Suppressor macrophage treated with lipopolysaccharide for 4 hours (primary cell): ENCODE results near the gene USP17L30.
"Not testable (repeated sequence)": the region's sequence is repeated elsewhere in the genome, so short reads cannot be mapped to it uniquely, and the experiment has no call there.

Experiments
- DNase-seq: peaks from one replicate; pipeline ENCODE4 v3.0.0-alpha.2; 2020

USP17L30 gene, protein sequence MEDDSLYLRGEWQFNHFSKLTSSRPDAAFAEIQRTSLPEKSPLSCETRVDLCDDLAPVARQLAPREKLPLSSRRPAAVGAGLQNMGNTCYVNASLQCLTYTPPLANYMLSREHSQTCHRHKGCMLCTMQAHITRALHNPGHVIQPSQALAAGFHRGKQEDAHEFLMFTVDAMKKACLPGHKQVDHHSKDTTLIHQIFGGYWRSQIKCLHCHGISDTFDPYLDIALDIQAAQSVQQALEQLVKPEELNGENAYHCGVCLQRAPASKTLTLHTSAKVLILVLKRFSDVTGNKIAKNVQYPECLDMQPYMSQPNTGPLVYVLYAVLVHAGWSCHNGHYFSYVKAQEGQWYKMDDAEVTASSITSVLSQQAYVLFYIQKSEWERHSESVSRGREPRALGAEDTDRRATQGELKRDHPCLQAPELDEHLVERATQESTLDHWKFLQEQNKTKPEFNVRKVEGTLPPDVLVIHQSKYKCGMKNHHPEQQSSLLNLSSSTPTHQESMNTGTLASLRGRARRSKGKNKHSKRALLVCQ

DNA sequence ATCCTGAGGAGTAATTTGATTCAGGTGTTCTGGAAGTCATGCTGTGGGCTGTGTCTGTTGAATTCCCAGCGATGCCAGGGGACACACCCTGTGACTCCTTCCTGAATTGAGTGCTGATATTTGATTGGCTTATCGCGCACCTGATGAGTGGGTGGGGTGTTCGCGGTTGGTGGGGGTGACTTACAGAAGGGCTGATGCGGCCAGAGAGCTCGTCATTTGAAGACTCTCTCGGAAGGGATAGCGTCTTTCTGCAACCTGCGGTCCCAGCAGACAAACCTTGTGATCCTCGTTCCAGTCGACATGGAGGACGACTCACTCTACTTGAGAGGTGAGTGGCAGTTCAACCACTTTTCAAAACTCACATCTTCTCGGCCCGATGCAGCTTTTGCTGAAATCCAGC is at the start of gene USP17L30:
Gene USP17L30, plus strand, starts transcription at position 301 of the 400 bp plus-strand sequence. Its CDS starts 0 bp downstream, at position 301.
- not testable (repeated sequence) for DNase-seq

DNA sequence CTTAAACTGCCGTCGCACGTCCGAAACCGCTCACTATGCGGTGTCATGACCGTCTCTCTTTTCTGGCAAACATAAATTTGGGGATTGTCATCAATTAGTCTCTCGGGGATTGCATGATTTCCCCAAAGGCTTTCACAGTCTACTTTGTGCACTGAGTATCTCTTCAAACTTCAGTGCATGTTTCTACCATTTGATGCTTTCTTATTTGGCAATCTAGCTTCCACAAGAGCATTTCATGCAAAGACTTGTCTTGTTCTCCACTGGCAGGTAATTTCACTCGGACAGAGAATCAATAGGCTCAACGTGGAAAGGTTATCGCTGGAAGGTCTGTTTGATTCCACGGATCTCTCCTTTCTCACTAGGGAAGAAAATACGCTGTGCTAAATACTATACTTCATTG is 38.7 kb upstream of the USP17L30 start:
- DNase-seq: not testable (repeated sequence)

DNA sequence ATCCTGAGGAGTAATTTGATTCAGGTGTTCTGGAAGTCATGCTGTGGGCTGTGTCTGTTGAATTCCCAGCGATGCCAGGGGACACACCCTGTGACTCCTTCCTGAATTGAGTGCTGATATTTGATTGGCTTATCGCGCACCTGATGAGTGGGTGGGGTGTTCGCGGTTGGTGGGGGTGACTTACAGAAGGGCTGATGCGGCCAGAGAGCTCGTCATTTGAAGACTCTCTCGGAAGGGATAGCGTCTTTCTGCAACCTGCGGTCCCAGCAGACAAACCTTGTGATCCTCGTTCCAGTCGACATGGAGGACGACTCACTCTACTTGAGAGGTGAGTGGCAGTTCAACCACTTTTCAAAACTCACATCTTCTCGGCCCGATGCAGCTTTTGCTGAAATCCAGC is 38.1 kb upstream of the USP17L30 start, which contains the start of gene USP17L24:
Gene USP17L24, plus strand, starts transcription at position 301 of the 400 bp plus-strand sequence. Its CDS starts 0 bp downstream, at position 301.
- DNase-seq: not testable (repeated sequence)

DNA sequence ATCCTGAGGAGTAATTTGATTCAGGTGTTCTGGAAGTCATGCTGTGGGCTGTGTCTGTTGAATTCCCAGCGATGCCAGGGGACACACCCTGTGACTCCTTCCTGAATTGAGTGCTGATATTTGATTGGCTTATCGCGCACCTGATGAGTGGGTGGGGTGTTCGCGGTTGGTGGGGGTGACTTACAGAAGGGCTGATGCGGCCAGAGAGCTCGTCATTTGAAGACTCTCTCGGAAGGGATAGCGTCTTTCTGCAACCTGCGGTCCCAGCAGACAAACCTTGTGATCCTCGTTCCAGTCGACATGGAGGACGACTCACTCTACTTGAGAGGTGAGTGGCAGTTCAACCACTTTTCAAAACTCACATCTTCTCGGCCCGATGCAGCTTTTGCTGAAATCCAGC is 33.3 kb upstream of the USP17L30 start, which contains the start of gene USP17L25:
Gene USP17L25, plus strand, starts transcription at position 301 of the 400 bp plus-strand sequence. Its CDS starts 0 bp downstream, at position 301.
- not testable (repeated sequence) for DNase-seq

DNA sequence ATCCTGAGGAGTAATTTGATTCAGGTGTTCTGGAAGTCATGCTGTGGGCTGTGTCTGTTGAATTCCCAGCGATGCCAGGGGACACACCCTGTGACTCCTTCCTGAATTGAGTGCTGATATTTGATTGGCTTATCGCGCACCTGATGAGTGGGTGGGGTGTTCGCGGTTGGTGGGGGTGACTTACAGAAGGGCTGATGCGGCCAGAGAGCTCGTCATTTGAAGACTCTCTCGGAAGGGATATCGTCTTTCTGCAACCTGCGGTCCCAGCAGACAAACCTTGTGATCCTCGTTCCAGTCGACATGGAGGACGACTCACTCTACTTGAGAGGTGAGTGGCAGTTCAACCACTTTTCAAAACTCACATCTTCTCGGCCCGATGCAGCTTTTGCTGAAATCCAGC is 28.6 kb upstream of the USP17L30 start, which contains the start of gene USP17L26:
Gene USP17L26, plus strand, starts transcription at position 301 of the 400 bp plus-strand sequence. Its CDS starts 0 bp downstream, at position 301.
- DNase-seq: not testable (repeated sequence)

DNA sequence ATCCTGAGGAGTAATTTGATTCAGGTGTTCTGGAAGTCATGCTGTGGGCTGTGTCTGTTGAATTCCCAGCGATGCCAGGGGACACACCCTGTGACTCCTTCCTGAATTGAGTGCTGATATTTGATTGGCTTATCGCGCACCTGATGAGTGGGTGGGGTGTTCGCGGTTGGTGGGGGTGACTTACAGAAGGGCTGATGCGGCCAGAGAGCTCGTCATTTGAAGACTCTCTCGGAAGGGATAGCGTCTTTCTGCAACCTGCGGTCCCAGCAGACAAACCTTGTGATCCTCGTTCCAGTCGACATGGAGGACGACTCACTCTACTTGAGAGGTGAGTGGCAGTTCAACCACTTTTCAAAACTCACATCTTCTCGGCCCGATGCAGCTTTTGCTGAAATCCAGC is 23.8 kb upstream of the USP17L30 start, which contains the start of gene USP17L5:
Gene USP17L5, plus strand, starts transcription at position 301 of the 400 bp plus-strand sequence. Its CDS starts 0 bp downstream, at position 301.
- not testable (repeated sequence) for DNase-seq

DNA sequence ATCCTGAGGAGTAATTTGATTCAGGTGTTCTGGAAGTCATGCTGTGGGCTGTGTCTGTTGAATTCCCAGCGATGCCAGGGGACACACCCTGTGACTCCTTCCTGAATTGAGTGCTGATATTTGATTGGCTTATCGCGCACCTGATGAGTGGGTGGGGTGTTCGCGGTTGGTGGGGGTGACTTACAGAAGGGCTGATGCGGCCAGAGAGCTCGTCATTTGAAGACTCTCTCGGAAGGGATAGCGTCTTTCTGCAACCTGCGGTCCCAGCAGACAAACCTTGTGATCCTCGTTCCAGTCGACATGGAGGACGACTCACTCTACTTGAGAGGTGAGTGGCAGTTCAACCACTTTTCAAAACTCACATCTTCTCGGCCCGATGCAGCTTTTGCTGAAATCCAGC is 19.1 kb upstream of the USP17L30 start, which contains the start of gene USP17L27:
Gene USP17L27, plus strand, starts transcription at position 301 of the 400 bp plus-strand sequence. Its CDS starts 0 bp downstream, at position 301.
- not testable (repeated sequence) for DNase-seq

DNA sequence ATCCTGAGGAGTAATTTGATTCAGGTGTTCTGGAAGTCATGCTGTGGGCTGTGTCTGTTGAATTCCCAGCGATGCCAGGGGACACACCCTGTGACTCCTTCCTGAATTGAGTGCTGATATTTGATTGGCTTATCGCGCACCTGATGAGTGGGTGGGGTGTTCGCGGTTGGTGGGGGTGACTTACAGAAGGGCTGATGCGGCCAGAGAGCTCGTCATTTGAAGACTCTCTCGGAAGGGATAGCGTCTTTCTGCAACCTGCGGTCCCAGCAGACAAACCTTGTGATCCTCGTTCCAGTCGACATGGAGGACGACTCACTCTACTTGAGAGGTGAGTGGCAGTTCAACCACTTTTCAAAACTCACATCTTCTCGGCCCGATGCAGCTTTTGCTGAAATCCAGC is 14.3 kb upstream of the USP17L30 start, which contains the start of gene USP17L28:
Gene USP17L28, plus strand, starts transcription at position 301 of the 400 bp plus-strand sequence. Its CDS starts 0 bp downstream, at position 301.
- not testable (repeated sequence) for DNase-seq

DNA sequence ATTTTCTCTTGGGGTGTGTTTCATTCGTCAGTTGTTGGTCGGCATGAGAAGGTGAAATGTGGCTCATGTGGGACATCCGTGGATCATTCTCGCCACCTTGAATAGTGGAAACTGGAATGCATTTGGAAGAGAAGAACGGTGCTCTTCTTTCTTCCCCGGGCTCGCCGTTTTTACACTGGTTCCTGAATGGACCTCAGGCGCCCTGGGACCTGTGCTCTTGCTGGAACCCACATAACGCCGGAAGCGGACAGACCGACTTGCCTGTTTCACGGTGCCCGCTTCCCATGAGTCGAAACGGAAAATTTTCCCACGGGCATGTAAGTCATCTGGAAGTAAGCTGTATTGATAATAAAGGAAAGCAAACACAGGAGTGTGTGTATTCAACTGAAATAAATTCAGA is 12.1 kb upstream of the USP17L30 start:
- DNase-seq: not testable (repeated sequence)

DNA sequence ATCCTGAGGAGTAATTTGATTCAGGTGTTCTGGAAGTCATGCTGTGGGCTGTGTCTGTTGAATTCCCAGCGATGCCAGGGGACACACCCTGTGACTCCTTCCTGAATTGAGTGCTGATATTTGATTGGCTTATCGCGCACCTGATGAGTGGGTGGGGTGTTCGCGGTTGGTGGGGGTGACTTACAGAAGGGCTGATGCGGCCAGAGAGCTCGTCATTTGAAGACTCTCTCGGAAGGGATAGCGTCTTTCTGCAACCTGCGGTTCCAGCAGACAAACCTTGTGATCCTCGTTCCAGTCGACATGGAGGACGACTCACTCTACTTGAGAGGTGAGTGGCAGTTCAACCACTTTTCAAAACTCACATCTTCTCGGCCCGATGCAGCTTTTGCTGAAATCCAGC is 9.6 kb upstream of the USP17L30 start, which contains the start of gene USP17L29:
Gene USP17L29, plus strand, starts transcription at position 301 of the 400 bp plus-strand sequence. Its CDS starts 0 bp downstream, at position 301.
- not testable (repeated sequence) for DNase-seq

DNA sequence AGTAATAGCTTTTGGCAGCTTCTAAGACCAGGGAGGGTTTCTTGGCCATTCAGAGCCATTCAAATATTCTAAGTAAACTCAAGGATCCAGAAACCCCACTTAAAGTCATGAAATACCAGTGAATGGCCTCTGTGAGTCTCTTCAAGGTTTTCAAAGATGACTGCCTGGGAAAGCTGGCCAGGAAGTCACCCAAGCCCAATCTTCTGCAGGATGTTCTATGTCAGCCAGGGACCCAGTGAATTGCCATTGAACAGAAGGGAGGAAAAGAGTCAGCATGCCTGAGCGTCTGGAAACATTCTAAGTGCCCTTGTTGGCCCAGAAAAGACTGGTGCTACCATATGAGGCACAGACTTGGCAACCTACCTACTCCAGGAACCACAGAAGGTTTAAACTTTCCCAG is 17.0 kb downstream of the USP17L30 start:
- not testable (repeated sequence) for DNase-seq

DNA sequence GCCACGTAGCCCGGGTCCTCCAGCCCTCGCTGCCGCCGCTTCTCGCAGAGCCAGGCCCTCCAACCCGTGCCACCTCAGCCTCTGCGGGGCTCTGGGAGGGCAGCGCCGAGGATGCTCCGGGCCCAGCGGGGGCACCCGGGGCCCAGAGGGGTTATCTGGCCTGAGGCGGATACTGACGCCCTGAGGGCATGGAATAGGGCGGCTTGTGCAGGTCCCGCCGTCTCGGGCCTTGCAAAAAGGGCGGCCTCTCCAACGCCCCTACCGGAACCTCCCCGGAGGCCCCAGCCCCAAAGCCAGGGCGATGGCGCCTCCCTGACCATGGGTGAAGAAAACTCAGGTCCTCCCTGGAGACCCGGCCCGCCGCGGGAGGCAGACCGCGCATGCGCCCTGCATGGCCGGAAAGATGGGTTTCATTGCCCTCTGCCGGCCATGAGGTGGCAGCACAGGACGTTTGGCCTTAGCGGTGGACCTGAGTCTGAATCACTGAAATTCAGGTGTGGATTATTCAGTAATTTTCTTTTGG is 18.1 kb downstream of the USP17L30 start:
- DNase-seq: peak; percentile 1

DNA sequence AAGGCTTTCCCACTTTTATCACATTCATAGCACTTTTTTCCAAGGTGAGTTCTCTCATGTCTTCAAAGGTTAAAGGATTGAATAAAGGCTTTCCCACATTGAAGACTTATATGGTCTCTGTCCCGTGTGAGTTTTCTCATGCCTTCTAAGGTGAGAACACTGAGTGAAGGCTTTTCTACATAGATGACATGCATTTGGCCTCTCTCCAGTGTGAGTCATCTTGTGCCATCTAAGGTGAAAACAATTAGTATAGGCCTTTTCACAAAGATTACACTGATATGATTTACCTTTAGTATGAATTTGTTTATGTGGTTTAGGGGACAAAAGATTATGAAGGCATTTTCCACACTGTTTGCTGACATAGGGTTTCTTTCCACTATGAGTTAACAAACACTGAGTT is 21.2 kb downstream of the USP17L30 start:
- no peak for DNase-seq

DNA sequence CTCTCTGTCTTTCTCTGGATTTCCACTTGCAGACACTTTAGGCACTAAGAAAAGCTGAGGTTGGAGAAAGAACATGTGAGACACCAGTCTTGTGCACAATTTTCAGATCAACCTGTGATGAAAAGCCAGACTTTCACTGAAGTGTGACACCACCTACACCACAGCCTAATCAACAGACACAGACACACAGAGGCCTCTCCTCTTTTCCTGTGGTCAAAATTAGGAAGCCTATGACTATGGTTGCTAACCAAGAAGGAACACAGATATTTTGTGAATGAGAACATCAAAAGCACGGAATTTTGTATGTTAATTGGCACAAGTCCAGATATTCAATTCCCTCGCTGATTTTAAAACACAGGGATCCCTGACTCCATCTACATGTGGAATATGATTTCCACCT is 26.1 kb downstream of the USP17L30 start:
- not testable (repeated sequence) for DNase-seq

DNA sequence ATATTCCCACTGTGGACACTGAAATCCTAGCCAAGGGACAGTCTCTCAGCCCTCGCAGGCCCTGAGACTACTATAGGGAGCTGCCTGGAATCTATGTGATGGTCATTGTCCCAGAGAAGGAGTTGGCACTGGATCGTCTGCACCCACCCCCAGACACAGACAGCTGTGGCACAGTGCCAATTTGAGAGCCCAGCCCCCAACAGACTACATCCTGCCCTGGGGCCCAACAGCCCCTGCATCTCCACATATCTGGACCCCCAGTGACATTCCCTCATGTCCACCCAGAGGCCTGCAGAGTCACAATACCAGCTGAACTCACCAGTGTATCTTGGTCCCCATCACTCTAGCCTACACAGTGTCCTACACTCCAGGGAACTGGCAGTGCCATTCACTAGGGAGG is 42.8 kb downstream of the USP17L30 start:
- DNase-seq: not testable (repeated sequence)

DNA sequence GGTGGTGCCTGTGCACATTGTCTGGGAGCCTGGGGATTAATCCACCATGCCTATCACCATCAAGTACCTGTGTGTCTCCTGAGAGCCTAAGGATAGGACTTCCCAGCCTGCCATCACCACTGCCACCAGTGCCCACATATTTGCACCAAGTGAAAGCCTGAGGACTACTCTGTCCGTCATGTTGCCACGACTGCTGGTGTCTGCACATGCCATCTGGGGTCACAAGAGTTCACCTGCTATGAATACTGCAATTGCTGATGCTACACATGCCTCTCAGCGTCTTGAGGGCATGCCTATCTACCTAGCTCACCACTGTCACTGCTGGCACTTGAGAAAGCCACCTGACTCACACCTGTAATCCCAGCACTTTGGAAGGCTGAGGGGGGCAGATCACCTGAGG is 43.6 kb downstream of the USP17L30 start:
- not testable (repeated sequence) for DNase-seq

DNA sequence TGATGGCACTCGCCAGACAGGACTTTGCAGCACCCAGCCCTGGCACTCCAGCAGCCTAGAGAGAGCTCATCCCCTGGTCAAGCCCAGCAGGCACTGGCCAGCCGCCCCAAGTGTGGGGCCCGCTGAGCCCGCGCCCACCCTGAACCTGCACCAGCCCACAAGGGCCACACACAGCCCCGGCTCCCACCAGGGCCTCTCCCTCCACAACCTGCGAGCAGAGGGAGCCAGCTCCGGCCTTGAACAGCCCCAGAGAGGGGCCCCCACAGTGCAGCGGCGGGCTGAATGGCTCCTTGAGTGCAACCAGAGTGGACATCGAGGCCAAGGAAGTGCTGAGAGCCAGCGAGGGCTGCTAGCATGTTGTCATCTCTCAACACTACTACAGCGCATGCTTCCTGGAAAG is 46.9 kb downstream of the USP17L30 start:
- no peak for DNase-seq
